Activated T-helper 9 cell treated with anti-CD3 and anti-CD28 coated beads, Interleukin-2, amount 50 U/mL, for 16 hours (primary cell): ENCODE measurements around the gene NACA2.

ENCODE experiments used
- DNase-seq: peaks from one replicate; pipeline ENCODE4 v3.0.0-alpha.2; 2020; ENCODE audit warnings: low read depth

NACA2 gene

GRCh38 chr17:61545335-61545938 lies 45.6 kb downstream of the NACA2 start:
- no peak for DNase-seq

DNA sequence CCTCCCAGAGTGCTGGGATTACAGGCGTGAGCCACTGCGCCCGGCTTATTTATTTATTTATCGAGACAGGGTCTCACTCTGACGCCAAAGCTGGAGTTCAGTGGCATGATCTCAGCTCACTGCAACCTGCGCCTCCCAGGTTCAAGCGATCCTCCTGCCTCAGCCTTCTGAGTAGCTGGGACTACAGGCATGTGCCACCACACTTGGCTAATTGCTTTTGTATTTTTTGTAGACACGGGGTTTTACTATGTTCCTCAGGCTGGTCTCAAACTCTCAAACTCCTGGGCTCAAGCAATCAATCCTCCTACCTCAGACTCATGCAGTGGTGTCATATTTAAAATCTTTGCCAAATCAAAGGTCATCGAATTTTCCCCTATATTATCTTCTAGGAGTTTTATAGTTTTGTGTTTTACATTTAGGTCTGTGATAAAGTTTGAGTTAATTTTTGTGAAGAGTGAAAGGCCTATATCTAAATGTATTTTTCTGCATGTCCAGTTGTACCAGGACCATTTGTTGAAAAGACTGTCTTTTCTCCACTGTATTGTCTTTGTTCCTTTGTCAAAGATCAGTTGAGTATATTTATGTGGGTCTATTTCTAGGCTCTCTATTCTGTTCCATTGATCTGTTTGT lies 47.1 kb downstream of the NACA2 start:
- DNase-seq = no peak

- DNase-seq = no peak
Measured at GRCh38 chr17:61542027-61542426, 49.0 kb downstream of the NACA2 start.

GRCh38 chr17:61540874-61541273 lies 50.1 kb downstream of the NACA2 start:
- no peak for DNase-seq
